ENCODE measurements around the gene SUPT6H. TPM values are rescaled to one million over a fixed set of nuclear protein-coding genes. Genes with fewer than 3 reads are reported as not detected.

The SUPT6H gene
- polyA plus RNA-seq, 1 of the 3 experiments (the other 2 are of a cell fraction), result 26.9 TPM

- H3K4me3 ChIP-seq (ENCODE audit: low read depth in 2 of 2, low read length in 1 of 2), result no peak overlapping the region
- ChIA-PET POLR2A (no interaction called here), CTCF (interaction anchor here (1.0 kb wide), 2 partner anchors 18 to 39 kb away, joined by 3 read pairs; no protein-coding TSS in a partner anchor)
- H3K36me3 ChIP-seq (replicated peaks in 1 of 2; ENCODE audit: control insufficient read depth in 1 of 2, insufficient read depth in 2 of 2, low read length in 1 of 2), result peaks cover 86 to 94% of the 10 kb centered on the region in 2 experiments
- H3K27ac ChIP-seq (ENCODE audit: low read depth in 2 of 2, low read length in 1 of 2), result no peak overlapping the region
- no peak overlapping the region for H3K9ac ChIP-seq
- H3K79me2 ChIP-seq (ENCODE audit: insufficient read depth), result no peaks in the 10 kb centered on the region
- TF ChIP-seq TAF1 (IDR thresholded peaks at IDR 0.05; ENCODE audit: borderline replicate concordance, low read depth, low read length), result no peak
- TF ChIP-seq EZH2phosphoT487 (IDR thresholded peaks at IDR 0.05; ENCODE audit: borderline replicate concordance, low read depth), result no peak
- TF ChIP-seq, protein P1, sequence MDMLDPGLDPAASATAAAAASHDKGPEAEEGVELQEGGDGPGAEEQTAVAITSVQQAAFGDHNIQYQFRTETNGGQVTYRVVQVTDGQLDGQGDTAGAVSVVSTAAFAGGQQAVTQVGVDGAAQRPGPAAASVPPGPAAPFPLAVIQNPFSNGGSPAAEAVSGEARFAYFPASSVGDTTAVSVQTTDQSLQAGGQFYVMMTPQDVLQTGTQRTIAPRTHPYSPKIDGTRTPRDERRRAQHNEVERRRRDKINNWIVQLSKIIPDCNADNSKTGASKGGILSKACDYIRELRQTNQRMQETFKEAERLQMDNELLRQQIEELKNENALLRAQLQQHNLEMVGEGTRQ (IDR thresholded peaks at IDR 0.05; ENCODE audit: borderline replicate concordance, low read depth, low read length), result no peak
- no peak for TF ChIP-seq SIN3A (IDR thresholded peaks at IDR 0.05; ENCODE audit: borderline replicate concordance, low read depth, low read length)
- no peak for TF ChIP-seq TEAD4 (IDR thresholded peaks at IDR 0.05; ENCODE audit: borderline replicate concordance, insufficient read depth)
- TF ChIP-seq YY1 (IDR thresholded peaks at IDR 0.05; ENCODE audit: low read depth), result no peak
- TF ChIP-seq MEF2A (IDR thresholded peaks at IDR 0.05; ENCODE audit: borderline replicate concordance, low read depth), result no peak
- no peak for TF ChIP-seq NRF1 (IDR thresholded peaks at IDR 0.05; ENCODE audit: low read depth, low read length)
- no peak for TF ChIP-seq EP300 (IDR thresholded peaks at IDR 0.05; ENCODE audit: borderline replicate concordance in 1 of 2, low read depth in 1 of 2, low read length in 1 of 2)
- TF ChIP-seq GATA2 (CRISPR knock-in tag; IDR thresholded peaks at IDR 0.05), result no peak
- TF ChIP-seq, protein P2, sequence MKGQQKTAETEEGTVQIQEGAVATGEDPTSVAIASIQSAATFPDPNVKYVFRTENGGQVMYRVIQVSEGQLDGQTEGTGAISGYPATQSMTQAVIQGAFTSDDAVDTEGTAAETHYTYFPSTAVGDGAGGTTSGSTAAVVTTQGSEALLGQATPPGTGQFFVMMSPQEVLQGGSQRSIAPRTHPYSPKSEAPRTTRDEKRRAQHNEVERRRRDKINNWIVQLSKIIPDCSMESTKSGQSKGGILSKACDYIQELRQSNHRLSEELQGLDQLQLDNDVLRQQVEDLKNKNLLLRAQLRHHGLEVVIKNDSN (IDR thresholded peaks at IDR 0.05; ENCODE audit: borderline replicate concordance, low read depth), result no peak
- TF ChIP-seq IRF3 (IDR thresholded peaks at IDR 0.05; ENCODE audit: low read depth, low read length), result no peak
- no peak for TF ChIP-seq FOXJ3 (CRISPR knock-in tag; IDR thresholded peaks at IDR 0.05)
- no peak for TF ChIP-seq MXI1 (IDR thresholded peaks at IDR 0.05; ENCODE audit: low read depth, low read length)
- TF ChIP-seq RCOR1 (IDR thresholded peaks at IDR 0.05; ENCODE audit: low read length), result no peak
- no peak for TF ChIP-seq NFIC (IDR thresholded peaks at IDR 0.05; ENCODE audit: borderline replicate concordance)
- no peak for TF ChIP-seq RAD21 (IDR thresholded peaks at IDR 0.05; ENCODE audit: low read length)
- no peak for TF ChIP-seq SMC3 (IDR thresholded peaks at IDR 0.05; ENCODE audit: low read depth, low read length)
- peaks cover 5% of the 10 kb centered on the region for H3F3A ChIP-seq (replicated peaks; ENCODE audit: insufficient read depth)
- WGBS (ENCODE audit: low lambda C conversion rate), result 100% methylated on average over 4 of the region's 4 CpGs
- H4K20me1 ChIP-seq (ENCODE audit: insufficient read depth), result no peaks in the 10 kb centered on the region
- H3K9me3 ChIP-seq, result no peaks in the 10 kb centered on the region
- no peaks in the 10 kb centered on the region for H3K4me1 ChIP-seq (ENCODE audit: control insufficient read depth in 1 of 2, insufficient read depth in 2 of 2, low read depth in 1 of 2, low read length in 1 of 2)
- H3K9me2 ChIP-seq, result no peaks in the 10 kb centered on the region
- no peak overlapping the region for H3K4me2 ChIP-seq
- no peaks in the 10 kb centered on the region for H3K27me3 ChIP-seq (ENCODE audit: insufficient read depth)
- no peak for DNase-seq
- H2AFZ ChIP-seq (ENCODE audit: low read depth), result no peak overlapping the region
Measured at GRCh38 chr17:28686296-28686695, 24.3 kb downstream of the SUPT6H start.
